ENCODE results near the gene PHF21A. TPM values are rescaled to one million over a fixed set of nuclear protein-coding genes. Genes with fewer than 3 reads are reported as not detected.
"Not testable (repeated sequence)": the region's sequence is repeated elsewhere in the genome, so short reads cannot be mapped to it uniquely, and the experiment has no call there.

The PHF21A gene
- total and polyA plus RNA-seq, 2 donors (not counting 3 experiments of a cell fraction or from before 2014, with no cell fraction given), result 14.1 to 30.5 TPM

DNA sequence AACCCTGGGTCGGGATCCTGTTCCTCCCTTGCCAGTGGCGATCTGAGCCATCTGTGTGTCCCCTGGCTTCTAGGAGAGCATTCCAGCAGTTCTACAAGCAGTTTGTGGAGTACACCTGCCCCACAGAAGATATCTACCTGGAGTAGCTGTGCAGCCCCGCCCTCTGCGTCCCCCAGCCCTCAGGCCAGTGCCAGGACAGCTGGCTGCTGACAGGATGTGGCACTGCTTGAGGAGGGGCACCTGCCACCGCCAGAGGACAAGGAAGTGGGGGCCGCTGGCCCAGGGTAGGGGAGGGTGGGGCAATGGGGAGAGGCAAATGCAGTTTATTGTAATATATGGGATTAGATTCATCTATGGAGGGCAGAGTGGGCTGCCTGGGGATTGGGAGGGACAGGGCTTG is 215.7 kb downstream of the PHF21A start:
- H3K27ac ChIP-seq (ENCODE audit: insufficient read depth, low read depth, low read length); BruUV-seq (replicated peaks); H4K20me1 ChIP-seq (replicated peaks; ENCODE audit: control insufficient read depth, extremely low read depth, insufficient read depth, low read length); dilution Hi-C loops (cut with MboI; ENCODE audit: extremely low pct_ligation_motif_present, low sequenced_read_pairs); H3K27me3 ChIP-seq (ENCODE audit: control insufficient read depth in 2 of 2, insufficient read depth in 2 of 2, low read length in 2 of 2); H3K9ac ChIP-seq (replicated peaks; ENCODE audit: extremely low read depth, insufficient read depth, low read length); intact Hi-C loops (cut with micrococcal nuclease); H3K79me2 ChIP-seq (ENCODE audit: control insufficient read depth, insufficient read depth, low read length); H2AFZ ChIP-seq (ENCODE audit: low read depth, low read length); FAIRE-seq; H3K4me2 ChIP-seq (ENCODE audit: insufficient read depth, low read length); DNase-seq (ENCODE audit: low read depth, low spot score); H3K4me1 ChIP-seq (ENCODE audit: control insufficient read depth, extremely low read depth, insufficient read depth, low read length); H3K9me1 ChIP-seq (replicated peaks; ENCODE audit: control insufficient read depth, extremely low read depth, insufficient read depth, low read length); H3K9me3 ChIP-seq (replicated peaks; ENCODE audit: control insufficient read depth, insufficient read depth, low read length); H3K4me3 ChIP-seq (replicated peaks in 1 of 3; ENCODE audit: insufficient read depth in 1 of 3, low read depth in 1 of 3, low read length in 3 of 3): not testable (repeated sequence)
- CTCF ChIA-PET, result interaction anchor here (1.9 kb wide), 1 partner anchor 32 kb away, joined by 4 read pairs; no protein-coding TSS in a partner anchor
- peaks cover 0 to 14% of the 10 kb centered on the region in 2 experiments for H3K36me3 ChIP-seq (ENCODE audit: control insufficient read depth in 2 of 2, extremely low read depth in 1 of 2, insufficient read depth in 2 of 2, low read length in 2 of 2)
- POLR2A ChIA-PET, result interaction anchor here (1.5 kb wide), 1 partner anchor 12 kb away, joined by 3 read pairs; the partner anchor contains the start of gene PEX16

DNA sequence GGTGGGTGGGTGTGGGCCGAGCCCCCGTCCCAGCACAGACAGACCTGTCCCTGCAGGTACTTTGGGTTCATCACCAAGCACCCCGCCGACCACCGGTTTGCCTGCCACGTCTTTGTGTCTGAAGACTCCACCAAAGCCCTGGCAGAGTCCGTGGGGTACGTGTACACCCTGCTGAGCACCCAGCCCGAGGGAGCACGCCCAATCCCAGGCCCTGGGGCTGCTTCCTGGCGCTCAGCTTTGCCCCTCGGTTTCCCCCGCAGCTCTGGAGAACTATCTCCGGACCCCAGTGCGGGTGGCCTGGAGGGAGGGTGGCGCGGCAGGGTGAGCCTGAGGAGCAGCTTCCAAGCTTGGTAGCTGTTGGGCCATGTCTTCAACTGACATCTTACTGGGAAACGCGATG is 216.2 kb downstream of the PHF21A start:
- dilution Hi-C loops (cut with MboI; ENCODE audit: extremely low pct_ligation_motif_present, low sequenced_read_pairs) (no loop called here), intact Hi-C loops (cut with micrococcal nuclease) (no loop called here)
- DNase-seq (ENCODE audit: low read depth, low spot score) (no peak), FAIRE-seq (no peak)
- no peak overlapping the region for H3K4me2 ChIP-seq (ENCODE audit: insufficient read depth, low read length)
- H3K27me3 ChIP-seq (ENCODE audit: control insufficient read depth in 2 of 2, insufficient read depth in 2 of 2, low read length in 2 of 2), result peaks cover 2 to 4% of the 10 kb centered on the region in 2 experiments
- H3K27ac ChIP-seq (ENCODE audit: insufficient read depth, low read depth, low read length), result no peak overlapping the region
- peaks cover 5% of the 10 kb centered on the region for H3K4me1 ChIP-seq (ENCODE audit: control insufficient read depth, extremely low read depth, insufficient read depth, low read length)
- H4K20me1 ChIP-seq (replicated peaks; ENCODE audit: control insufficient read depth, extremely low read depth, insufficient read depth, low read length), result no peaks in the 10 kb centered on the region
- H2AFZ ChIP-seq (ENCODE audit: low read depth, low read length), result no peak overlapping the region
- H3K79me2 ChIP-seq (ENCODE audit: control insufficient read depth, insufficient read depth, low read length), result no peaks in the 10 kb centered on the region
- BruUV-seq (replicated peaks), result no TSS peak
- H3K9ac ChIP-seq (replicated peaks; ENCODE audit: extremely low read depth, insufficient read depth, low read length), result no peak overlapping the region
- no peaks in the 10 kb centered on the region for H3K9me1 ChIP-seq (replicated peaks; ENCODE audit: control insufficient read depth, extremely low read depth, insufficient read depth, low read length)
- no peak overlapping the region for H3K4me3 ChIP-seq (replicated peaks in 1 of 3; ENCODE audit: insufficient read depth in 1 of 3, low read depth in 1 of 3, low read length in 3 of 3)
- POLR2A ChIA-PET, result no interaction called here
- TF ChIP-seq POLR2AphosphoS5 (IDR thresholded peaks at IDR 0.05; ENCODE audit: insufficient read depth, low read depth, low read length), result no peak
- H3K9me3 ChIP-seq (replicated peaks; ENCODE audit: control insufficient read depth, insufficient read depth, low read length), result no peaks in the 10 kb centered on the region
- H3K36me3 ChIP-seq (ENCODE audit: control insufficient read depth in 2 of 2, extremely low read depth in 1 of 2, insufficient read depth in 2 of 2, low read length in 2 of 2), result peaks cover 0 to 9% of the 10 kb centered on the region in 2 experiments
- CTCF ChIA-PET, result interaction anchor here (1.9 kb wide), 1 partner anchor 32 kb away, joined by 4 read pairs; no protein-coding TSS in a partner anchor

All from endothelial cell of umbilical vein (primary cell).